HG03139 (cell line): ENCODE data around the gene DOK6.
"Not testable (repeated sequence)": the region's sequence is repeated elsewhere in the genome, so short reads cannot be mapped to it uniquely, and the experiment has no call there.

Experiments
- ATAC-seq: cut with Tn5 transposase; IDR thresholded peaks from one replicate; pipeline ENCODE4 v1.9.1; 2021; ENCODE audit not compliant: unreplicated experiment

The DOK6 gene

GRCh38 chr18:69617888-69618287, 217.2 kb downstream of the DOK6 start:
- no peak for ATAC-seq

DNA sequence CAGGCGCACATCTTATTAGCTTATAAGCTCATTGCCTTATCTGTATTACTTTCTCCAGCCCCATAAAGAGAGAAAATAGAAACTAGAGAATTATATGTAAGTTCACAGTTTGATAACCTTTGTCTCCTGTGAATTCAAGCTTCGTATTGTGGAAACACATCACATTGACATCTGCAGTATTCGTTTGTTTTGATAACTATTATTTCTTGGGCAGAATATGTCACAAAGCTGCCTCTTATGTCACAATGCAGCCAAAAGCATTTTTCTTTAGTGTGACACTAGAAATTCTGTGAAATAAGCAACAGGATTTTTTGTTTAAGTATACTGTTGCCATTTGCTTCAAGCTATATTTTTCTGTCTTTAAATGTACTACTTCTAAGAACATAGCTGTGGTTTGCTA, 221.5 kb downstream of the DOK6 start:
- no peak for ATAC-seq

DNA sequence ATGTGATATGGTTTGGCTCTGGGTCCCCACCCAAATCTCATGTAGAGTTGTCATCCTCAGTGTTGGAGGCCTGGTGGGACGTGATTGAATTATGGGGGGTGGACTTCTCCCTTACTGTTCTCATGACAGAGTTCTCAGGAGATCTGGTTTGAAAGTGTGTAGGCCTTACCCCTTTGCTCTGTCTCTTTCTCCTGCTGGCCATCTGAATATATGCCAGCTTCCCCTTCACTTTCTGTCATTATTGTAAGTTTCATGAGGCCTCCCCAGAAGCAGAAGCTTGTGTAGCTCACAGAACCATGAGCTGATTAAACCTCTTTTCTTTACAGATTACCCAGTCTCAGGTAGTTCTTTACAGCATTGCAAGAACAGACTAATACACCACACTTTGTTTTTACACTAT, 222.3 kb downstream of the DOK6 start:
- ATAC-seq, result no peak

DNA sequence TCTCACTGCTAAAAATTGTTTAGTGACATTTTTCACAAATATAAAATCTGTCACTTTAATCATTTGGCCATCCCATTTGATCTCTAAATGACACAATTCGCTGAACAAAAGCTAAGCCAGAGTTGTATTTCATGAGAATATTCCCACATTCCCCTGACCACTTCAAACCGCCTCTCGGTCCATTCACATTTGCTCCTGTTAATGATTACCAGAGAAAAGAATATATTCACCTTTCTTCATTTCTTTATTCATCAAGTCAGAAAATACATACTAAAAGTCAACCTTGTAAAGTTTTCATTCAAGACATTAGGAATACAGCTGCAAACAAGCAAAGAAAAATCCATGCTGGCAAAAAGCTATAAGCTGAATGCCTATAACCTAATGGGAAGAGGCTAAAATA, 225.5 kb downstream of the DOK6 start:
- ATAC-seq, result no peak

DNA sequence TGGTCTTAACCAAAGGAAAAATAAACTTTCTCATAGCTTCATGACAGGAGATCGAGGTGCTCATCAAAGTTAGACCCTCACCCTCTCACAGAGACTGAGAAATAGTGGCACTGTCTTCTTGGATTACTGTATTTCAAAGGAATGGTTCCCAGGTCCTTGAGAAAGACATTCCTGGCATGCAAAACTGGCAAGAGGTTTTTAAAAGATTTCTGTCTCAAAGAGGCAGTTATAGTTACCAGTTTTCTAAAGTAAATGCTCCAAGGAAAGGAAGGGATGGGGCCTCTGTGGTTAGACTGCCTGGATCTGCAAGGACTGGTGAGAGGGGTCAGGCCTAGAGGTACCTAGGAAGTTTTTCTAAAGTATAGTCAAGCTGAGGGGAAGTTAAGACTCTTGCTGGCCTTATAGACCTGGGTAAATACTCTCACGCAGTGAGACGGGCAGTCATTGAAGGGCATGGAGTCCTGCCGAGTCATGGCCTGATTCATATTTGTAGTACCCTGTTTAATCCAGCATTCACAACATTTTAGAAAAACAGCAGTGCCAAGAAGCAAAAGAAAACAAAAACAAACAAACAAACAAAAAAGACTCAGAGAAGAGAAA, 226.1 kb downstream of the DOK6 start:
- no peak for ATAC-seq

DNA sequence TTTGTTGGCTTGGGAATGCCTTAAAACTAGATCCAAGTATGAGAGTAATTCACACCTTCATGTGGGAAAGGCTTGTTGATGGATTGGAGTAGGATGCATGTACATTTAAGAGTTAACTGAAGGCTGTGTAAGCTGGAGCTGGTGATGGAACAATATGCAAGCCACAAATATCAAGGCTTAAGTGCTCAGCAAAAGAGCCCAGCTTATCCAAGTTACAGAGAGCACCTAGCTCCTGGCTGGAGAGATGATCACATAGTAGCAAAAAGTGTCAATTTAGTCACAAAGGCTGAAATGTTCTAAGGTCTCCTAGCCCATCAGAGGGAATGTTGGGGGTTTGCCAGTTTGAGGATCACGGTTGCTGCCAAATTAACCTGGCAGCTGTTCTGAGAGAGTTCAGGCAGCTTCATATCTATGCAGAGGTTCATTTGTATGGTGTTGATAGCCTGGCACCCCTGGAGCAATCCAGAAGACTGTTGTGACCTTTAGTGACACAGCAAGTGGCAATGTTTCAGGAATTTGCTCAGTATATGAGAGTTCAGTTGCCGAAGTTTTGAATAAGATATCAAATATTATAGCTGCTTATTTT, 228.2 kb downstream of the DOK6 start:
- no peak for ATAC-seq

DNA sequence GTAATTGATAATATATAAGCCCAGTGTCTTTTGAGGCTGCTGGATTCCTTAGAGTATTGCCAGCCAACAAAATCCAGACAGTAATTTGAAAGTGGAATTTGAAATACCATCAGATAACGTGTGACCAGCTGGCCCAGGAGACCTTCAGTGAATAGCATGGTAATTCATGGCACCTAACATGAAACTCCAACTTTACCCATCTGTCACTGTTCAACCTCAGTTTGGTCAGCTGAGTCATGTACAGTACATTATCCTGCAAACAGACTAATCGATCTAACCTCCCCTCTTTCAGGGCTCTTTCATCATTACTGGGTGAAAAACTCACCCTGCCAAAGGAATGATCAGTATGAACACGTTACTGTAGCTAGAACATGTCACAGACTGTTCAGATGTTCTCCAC, 230.6 kb downstream of the DOK6 start:
- no peak for ATAC-seq

- no peak for ATAC-seq
Measured at GRCh38 chr18:69635482-69635881, 234.8 kb downstream of the DOK6 start.

DNA sequence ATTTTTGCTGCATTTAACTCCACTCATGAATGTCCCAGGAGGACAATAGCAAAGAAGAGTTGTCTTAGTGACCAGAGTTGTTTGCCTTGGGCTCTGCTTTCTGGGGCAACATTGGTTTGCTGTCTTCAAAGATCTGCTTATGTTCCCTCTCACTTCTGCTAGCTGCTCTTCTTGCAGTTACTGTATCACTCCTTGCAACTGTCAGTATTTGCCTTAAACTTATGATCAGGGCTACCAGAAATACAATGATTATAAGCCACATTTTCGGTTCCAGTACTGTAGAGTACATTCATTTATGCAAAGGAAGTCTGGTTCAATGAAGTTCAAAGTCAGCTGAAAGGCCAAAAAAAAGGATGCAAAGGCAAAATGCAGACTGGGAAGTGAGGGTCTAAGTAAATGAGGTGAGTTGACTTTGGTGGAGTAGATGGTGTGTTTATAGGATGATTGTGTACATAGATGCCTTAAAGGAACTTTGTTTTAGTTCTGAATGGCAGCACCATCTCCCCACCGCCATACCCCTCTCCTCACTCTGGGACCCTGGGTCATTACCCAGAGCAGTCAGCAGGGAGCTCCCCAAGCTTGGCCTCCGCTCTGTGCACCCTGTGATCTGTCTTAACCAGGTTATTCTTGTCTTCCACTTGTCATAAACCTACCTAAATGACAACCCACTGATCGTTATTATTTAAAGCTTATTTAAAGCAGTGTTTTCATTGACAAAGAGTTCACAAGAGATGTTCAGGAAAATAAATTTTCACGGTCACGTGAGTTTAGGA, 236.0 kb downstream of the DOK6 start:
- ATAC-seq, result no peak

GRCh38 chr18:69638056-69638455, 237.4 kb downstream of the DOK6 start:
- no peak for ATAC-seq

DNA sequence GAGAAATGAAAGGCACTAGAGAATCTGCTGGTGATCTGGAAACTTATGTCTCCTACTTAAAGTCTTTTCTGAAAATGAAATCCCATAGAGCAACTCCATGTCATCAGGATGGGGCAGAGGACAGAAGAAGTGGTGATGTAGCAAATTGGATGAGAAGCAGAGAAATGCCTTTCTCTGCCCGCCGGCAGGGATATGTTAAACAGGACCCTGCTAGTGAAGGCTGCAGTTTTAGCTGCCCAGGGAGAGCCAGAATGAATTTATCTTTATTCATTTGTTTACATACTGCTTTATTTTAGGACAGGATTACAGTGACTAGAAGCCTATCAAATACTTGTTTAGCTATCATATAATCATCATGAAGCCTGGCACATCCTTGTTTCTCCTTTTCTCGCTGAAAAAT, 247.0 kb downstream of the DOK6 start:
- no peak for ATAC-seq

DNA sequence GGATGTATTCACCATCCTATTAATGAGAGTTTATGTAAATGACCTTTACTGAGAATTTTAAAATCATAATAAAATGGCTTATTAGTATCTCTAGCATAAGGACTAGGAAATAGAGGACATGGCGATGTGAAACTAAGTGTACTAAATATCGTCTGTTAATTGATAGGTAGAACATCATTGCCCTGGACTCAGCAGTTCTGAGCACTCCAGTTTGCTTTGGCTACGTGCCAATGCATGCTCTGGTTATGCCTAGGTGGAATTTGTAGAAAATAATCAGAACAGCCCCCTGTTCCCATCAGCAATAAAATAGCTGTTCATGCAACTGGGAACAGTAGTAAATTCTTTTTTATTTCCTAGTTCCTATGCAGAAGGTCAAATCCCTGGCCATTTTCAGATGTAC, 247.8 kb downstream of the DOK6 start:
- no peak for ATAC-seq

- no peak for ATAC-seq
Measured at GRCh38 chr18:69649684-69650083, 249.0 kb downstream of the DOK6 start.

DNA sequence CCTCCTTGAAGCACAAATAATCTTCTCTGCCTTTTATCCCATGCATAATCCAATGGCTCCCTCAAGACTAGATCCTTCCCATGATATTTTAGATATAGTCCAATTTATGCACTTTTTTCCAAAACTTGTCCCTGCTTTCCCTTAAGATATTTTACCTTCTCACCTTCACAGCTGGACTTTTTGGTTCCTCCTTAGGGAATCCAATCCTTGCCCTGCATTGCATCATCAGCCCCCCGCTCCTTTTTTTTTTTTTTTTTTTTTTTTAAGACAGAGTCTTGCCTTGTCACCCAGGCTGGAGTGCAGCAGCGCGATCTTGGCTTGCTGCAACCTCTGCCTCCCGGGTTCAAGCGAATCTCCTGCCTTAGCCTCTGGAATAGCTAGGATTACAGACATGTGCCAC, 250.6 kb downstream of the DOK6 start:
- ATAC-seq, result no peak

DNA sequence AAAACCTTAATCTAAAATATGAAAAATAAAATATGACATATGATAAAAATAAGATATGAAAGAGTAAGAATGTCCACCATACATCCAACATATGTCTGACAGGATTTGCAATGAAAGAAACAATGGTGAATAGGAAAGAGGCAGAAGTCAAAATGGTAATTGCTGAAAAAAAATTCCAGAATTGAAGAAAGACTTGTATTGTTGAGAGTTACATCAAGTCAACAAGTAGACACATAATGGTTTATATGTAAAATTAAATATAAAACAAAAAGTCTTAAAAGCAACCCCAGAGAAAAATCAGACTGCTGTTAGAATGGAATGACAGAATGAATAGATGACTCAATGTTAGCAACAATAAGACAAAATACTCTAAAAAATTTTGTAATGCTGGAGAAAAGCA, 255.1 kb downstream of the DOK6 start:
- ATAC-seq, result no peak

DNA sequence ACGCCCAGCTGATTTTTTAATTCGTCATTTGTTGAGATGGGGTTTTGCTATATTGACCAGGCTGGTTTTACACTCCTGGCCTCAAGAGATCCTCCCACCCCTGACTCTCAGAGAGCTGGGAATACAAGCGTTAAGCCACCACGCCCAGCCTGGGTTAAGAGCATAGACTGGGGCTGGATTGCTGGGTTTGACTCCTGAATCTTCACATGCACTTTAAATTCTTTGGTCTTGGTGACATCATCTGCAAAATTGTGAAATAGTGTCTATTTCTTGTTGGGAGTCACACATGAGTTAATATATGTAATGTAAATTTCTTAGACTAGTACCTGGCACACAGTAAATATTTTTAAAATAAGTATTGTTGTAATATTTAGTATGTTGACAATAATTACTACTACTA, 257.4 kb downstream of the DOK6 start:
- ATAC-seq, result no peak

- no peak for ATAC-seq
Measured at GRCh38 chr18:69658685-69659084, 258.0 kb downstream of the DOK6 start.

- no peak for ATAC-seq
Measured at GRCh38 chr18:69659142-69659651, 258.5 kb downstream of the DOK6 start.

GRCh38 chr18:69662090-69662489, 261.4 kb downstream of the DOK6 start:
- not testable (repeated sequence) for ATAC-seq

GRCh38 chr18:69664399-69664798, 263.7 kb downstream of the DOK6 start:
- ATAC-seq, result no peak

DNA sequence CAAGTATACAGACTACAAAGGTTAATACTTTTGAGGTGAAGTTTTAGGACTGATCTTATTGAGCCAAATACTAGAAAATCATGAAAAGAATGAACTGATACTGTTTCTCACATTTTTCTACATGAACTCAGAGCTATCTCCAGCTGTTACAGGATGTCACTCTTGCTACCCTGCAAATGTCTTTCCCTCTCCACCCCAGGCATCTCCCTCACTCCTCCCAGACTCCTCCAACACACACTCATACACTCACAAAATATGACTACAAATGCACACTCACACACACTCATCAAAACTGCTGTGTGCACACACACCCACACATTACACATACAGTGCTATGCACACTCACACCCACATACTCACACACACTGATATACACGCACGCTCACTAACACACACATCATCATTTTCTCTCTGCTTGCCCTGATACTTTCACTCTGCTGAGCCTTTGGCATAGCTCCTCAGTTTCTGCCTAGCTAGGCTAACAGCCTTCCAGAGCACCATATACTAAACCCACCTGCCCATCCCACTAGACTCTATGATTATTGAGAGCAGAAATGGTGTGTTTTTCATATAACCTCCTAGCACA, 273.7 kb downstream of the DOK6 start:
- ATAC-seq, result no peak

DNA sequence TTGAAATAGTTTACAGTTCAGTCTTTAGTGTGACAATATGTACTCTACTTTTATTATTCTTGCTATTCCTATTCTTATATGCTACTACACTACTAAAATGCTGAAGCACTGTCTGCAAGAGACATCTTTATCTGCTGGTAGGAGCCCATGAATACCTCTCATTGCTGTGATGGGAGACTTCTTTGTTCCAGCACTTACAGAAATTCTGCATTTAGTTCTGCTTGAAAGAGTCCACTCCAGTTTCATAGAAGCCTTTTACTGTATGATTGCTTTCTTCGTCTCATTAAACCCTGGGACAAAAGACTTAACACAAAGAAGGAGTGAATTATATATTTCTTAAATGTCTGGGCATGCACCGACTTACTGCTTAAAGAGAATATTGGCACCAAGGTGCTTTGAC, 274.3 kb downstream of the DOK6 start:
- ATAC-seq, result no peak
